ENCODE results near the gene BMS1. TPM values are rescaled to one million over a fixed set of nuclear protein-coding genes. Genes with fewer than 3 reads are reported as not detected.

BMS1 gene
- total and polyA plus RNA-seq, 2 of the 13 experiments (the other 11 are each of a cell fraction or from before 2014, with no cell fraction given): 3.9 to 25.2 TPM

DNA sequence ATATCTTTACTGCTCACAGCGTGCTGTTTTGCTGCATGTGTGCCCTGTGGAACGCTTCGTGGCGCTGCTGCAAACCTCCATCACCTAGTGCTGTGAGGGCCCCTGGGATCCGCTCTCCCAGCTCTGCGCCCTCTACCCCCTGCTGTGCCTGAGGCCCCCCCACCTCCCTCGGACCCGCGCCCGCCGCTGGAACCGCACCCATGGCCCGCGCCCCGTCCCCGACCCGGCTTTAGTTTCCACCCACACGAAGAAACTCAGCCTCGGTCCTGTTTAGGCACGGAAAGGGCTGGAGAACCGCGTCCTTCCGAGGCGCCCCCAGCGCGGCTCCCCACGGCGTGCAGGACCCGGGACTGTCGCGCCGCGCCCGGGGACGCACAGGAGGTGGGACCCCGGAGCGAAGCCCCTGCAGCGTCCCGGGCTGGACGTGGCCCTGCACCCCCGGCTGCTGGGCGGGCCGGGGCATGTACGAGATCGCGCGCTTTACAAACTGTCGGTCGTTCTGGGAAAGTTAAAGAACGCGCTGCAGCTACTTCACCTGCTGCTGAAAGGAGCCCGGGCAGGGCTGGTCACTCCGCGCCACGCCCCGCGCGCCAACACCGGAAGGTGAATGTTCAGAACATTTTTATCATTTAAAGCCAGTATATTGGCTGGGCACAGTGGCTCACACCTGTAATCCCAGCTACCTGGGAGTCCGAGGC is 54.3 kb downstream of the BMS1 start (continued):
- TF ChIP-seq, protein P1, sequence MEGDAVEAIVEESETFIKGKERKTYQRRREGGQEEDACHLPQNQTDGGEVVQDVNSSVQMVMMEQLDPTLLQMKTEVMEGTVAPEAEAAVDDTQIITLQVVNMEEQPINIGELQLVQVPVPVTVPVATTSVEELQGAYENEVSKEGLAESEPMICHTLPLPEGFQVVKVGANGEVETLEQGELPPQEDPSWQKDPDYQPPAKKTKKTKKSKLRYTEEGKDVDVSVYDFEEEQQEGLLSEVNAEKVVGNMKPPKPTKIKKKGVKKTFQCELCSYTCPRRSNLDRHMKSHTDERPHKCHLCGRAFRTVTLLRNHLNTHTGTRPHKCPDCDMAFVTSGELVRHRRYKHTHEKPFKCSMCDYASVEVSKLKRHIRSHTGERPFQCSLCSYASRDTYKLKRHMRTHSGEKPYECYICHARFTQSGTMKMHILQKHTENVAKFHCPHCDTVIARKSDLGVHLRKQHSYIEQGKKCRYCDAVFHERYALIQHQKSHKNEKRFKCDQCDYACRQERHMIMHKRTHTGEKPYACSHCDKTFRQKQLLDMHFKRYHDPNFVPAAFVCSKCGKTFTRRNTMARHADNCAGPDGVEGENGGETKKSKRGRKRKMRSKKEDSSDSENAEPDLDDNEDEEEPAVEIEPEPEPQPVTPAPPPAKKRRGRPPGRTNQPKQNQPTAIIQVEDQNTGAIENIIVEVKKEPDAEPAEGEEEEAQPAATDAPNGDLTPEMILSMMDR (CRISPR knock-in tag; IDR thresholded peaks at IDR 0.05): 0 out of 2 replicates have a peak, but pooled peaks have one; percentile 31
- TF ChIP-seq UBTF (CRISPR knock-in tag; IDR thresholded peaks at IDR 0.05) (no peak; the same call in 1 of the 2 replicates), ATF2 (CRISPR knock-in tag; IDR thresholded peaks at IDR 0.05) (no peak), EHMT2 (IDR thresholded peaks at IDR 0.05; ENCODE audit: borderline replicate concordance, low read depth, low read length) (no peak), ZNF17 (CRISPR knock-in tag; IDR thresholded peaks at IDR 0.05) (no peak), DBP (CRISPR knock-in tag; IDR thresholded peaks at IDR 0.05; ENCODE audit: not compliant biosample characterization) (no peak), NR2F2 (IDR thresholded peaks at IDR 0.05; ENCODE audit: borderline replicate concordance, low read depth) (no peak), SP140L (CRISPR knock-in tag; IDR thresholded peaks at IDR 0.05; ENCODE audit: borderline replicate concordance) (no peak), NFKBIZ (CRISPR knock-in tag; IDR thresholded peaks at IDR 0.05) (no peak), HBP1 (CRISPR knock-in tag; IDR thresholded peaks at IDR 0.05; ENCODE audit: low read depth) (no peak), NR1H2 (CRISPR knock-in tag; IDR thresholded peaks at IDR 0.05; ENCODE audit: borderline replicate concordance, low read depth) (no peak), HMG20B (CRISPR knock-in tag; conservative IDR thresholded peaks at IDR 0.05) (no peak)
